Muscle of back (tissue), 11 donors: ENCODE results near the gene SCGB1C2. TPM values are rescaled to one million over a fixed set of nuclear protein-coding genes. Genes with fewer than 3 reads are reported as not detected.

Source experiments
- DNase-seq, 3 donors: peaks; one replicate each; pipeline versions ENCODE4 v3.0.0 to v3.0.0-alpha.2; 2013
- polyA plus RNA-seq, 10 donors: library from polyadenylated mRNA; unstranded; fragments of 120-200 nt; gene quantifications; one replicate each; pipeline ENCODE4 v1.2.1, GENCODE V29; 2013; ENCODE audit not compliant: insufficient read length in 10 of 10

The SCGB1C2 gene
- polyA plus RNA-seq, 10 donors, result not detected

GRCh38 chr17:171871-172270 lies 34.5 kb downstream of the SCGB1C2 start:
- no peak for DNase-seq

- DNase-seq, result no peak
Measured at GRCh38 chr17:172401-172800, 35.0 kb downstream of the SCGB1C2 start.

- DNase-seq, result peak in 1 of 3 donors; percentile 55
Measured at GRCh38 chr17:173166-173911, 36.0 kb downstream of the SCGB1C2 start.

- no peak for DNase-seq
Measured at GRCh38 chr17:177155-177554, 39.8 kb downstream of the SCGB1C2 start.

GRCh38 chr17:177762-178161 lies 40.4 kb downstream of the SCGB1C2 start:
- DNase-seq, result no peak

- DNase-seq, result no peak
Measured at GRCh38 chr17:178292-179065, 41.1 kb downstream of the SCGB1C2 start.

GRCh38 chr17:179066-179432 lies 41.7 kb downstream of the SCGB1C2 start:
- DNase-seq, result no peak

- DNase-seq, result peak in 1 of 3 donors; percentile 29
Measured at GRCh38 chr17:179781-180380, 42.5 kb downstream of the SCGB1C2 start.

GRCh38 chr17:180381-181244 lies 43.2 kb downstream of the SCGB1C2 start:
- DNase-seq, result peak in 2 of 3 donors; percentile 30 to 68

GRCh38 chr17:181245-182049 lies 44.1 kb downstream of the SCGB1C2 start, which contains the start of gene DOC2B:
DOC2B (minus strand) TSS chr17:181650; CDS start chr17:181479, 171 bp downstream.
- peak in 2 of 3 donors; percentile 55 to 65 for DNase-seq

GRCh38 chr17:182050-182751 lies 44.8 kb downstream of the SCGB1C2 start:
- DNase-seq, result peak in 1 of 3 donors; percentile 39

GRCh38 chr17:183021-183420 lies 45.7 kb downstream of the SCGB1C2 start:
- DNase-seq, result no peak

GRCh38 chr17:185445-186138 lies 48.2 kb downstream of the SCGB1C2 start:
- DNase-seq, result no peak

- DNase-seq, result no peak
Measured at GRCh38 chr17:187130-187529, 49.8 kb downstream of the SCGB1C2 start.

Other genes with a start within 250 kb of the SCGB1C2 start
- gene DOC2B, start 44.1 kb downstream of the SCGB1C2 start, polyA plus RNA-seq, result 1 to 10 TPM; 3.2 to 6.1 (median 4.6) TPM
- gene RPH3AL, start 215.2 kb downstream of the SCGB1C2 start, polyA plus RNA-seq, result 1 to 10 TPM; 3.1 to 6.9 (median 3.9) TPM